B cell (primary cell): ENCODE results near the gene RGS14.

Experiments
- EZH2 ChIP-seq: IDR thresholded peaks from 2 replicates; pipeline ENCODE4 v1.6.1; 2012; ENCODE audit warnings: borderline replicate concordance, low read depth, mild to moderate bottlenecking, moderate library complexity, low read length; ENCODE audit not compliant: insufficient read depth, poor library complexity, severe bottlenecking
- TF ChIP-seq, protein P1 (sequence below): fragments of 200-600 bp; IDR thresholded peaks from one replicate; pipeline ENCODE4 v1.8.0; 2022; ENCODE audit warnings: antibody characterized with exemption, mild to moderate bottlenecking

DNA sequence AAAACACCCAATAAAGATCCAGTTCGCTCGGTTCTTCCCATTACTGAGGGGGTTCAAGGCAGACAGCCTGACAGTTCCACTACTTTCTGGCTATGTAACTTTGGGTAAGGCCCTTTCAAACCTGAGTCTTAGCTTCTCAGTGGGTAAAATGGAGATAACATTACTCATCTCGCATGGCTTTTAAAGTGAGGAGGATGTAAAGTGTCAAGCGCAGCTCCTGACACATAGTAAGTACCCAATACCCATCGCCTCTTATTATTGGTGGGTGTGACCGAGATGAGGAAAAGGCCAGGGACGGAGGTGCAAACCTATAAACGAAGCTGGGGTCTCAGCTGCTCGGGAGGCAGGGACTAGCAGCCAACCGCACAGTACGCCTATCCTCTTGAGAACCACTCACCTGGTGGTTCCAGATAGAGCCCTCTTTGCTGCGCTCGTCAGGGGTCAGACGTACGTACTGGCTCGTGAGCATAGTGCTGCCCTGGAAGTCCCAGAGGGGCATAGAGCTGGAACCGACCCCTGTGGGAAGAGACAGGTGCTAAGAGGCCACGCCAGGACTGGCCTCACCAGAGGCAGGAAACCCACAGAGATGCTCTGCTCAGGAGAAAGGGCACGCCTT lies 6.8 kb upstream of the RGS14 start:
- no peak for TF ChIP-seq EZH2
- TF ChIP-seq, protein P1, sequence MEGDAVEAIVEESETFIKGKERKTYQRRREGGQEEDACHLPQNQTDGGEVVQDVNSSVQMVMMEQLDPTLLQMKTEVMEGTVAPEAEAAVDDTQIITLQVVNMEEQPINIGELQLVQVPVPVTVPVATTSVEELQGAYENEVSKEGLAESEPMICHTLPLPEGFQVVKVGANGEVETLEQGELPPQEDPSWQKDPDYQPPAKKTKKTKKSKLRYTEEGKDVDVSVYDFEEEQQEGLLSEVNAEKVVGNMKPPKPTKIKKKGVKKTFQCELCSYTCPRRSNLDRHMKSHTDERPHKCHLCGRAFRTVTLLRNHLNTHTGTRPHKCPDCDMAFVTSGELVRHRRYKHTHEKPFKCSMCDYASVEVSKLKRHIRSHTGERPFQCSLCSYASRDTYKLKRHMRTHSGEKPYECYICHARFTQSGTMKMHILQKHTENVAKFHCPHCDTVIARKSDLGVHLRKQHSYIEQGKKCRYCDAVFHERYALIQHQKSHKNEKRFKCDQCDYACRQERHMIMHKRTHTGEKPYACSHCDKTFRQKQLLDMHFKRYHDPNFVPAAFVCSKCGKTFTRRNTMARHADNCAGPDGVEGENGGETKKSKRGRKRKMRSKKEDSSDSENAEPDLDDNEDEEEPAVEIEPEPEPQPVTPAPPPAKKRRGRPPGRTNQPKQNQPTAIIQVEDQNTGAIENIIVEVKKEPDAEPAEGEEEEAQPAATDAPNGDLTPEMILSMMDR, result no peak
